ENCODE data around the gene FYB1. TPM values are rescaled to one million over a fixed set of nuclear protein-coding genes. Genes with fewer than 3 reads are reported as not detected.

Gene FYB1
- total and polyA plus RNA-seq, 2 of the 8 experiments (the other 6 are each of a cell fraction or from before 2014, with no cell fraction given) = not detected

- no peak overlapping the region for H4K5ac ChIP-seq (ENCODE audit: insufficient read length, low read depth, low read length)
- H2BK12ac ChIP-seq (ENCODE audit: low read depth, low read length) = no peak overlapping the region
- H3K9ac ChIP-seq (replicated peaks in 1 of 4; ENCODE audit: extremely low read depth in 1 of 4, low read depth in 3 of 4, low read length in 3 of 4) = no peak overlapping the region
- FAIRE-seq = no peak
- no peaks in the 10 kb centered on the region for H3K79me1 ChIP-seq (ENCODE audit: low read depth, low read length)
- no peak overlapping the region for H2AFZ ChIP-seq (ENCODE audit: low read length)
- 90% methylated on average over 11 of the region's 11 CpGs; no CpG with 5 or more reads in 1 of the 2 experiments for whole genome bisulfite sequencing, 2 experiments (ENCODE audit: extremely low coverage in 1 of 2, insufficient coverage in 1 of 2, insufficient read length in 1 of 2, insufficient replicate concordance in 2 of 2, low coverage in 1 of 2, low lambda C conversion rate in 2 of 2, missing lambda C conversion rate in 1 of 2)
- H3K4ac ChIP-seq (replicated peaks; ENCODE audit: insufficient read length, low read depth, low read length) = no peak overlapping the region
- no peak overlapping the region for H3K14ac ChIP-seq (ENCODE audit: insufficient read length)
- H3K9me3 ChIP-seq (ENCODE audit: insufficient read depth in 2 of 2, low read depth in 1 of 2, low read length in 1 of 2) = no peaks in the 10 kb centered on the region
- no peak overlapping the region for H3K4me2 ChIP-seq (ENCODE audit: insufficient read depth in 1 of 2, low read depth in 2 of 2, low read length in 2 of 2)
- H3K56ac ChIP-seq (replicated peaks; ENCODE audit: insufficient read length, low read depth, low read length) = no peak overlapping the region
- no peaks in the 10 kb centered on the region for H3K23me2 ChIP-seq (ENCODE audit: low read depth, low read length)
- no peak overlapping the region for H3K27ac ChIP-seq (ENCODE audit: low read depth, low read length)
- no peak overlapping the region for H4K8ac ChIP-seq (ENCODE audit: extremely low read depth, insufficient read depth, low read length)
- H3K18ac ChIP-seq (ENCODE audit: extremely low read depth, low read length) = no peak overlapping the region
- H3K23ac ChIP-seq (ENCODE audit: insufficient read length) = no peak overlapping the region
- ChIA-PET POLR2A (ENCODE audit: partially characterized antibody) (no interaction called here), CTCF (ENCODE audit: partially characterized antibody) (interaction anchor here (0.7 to 7.4 kb wide), 3 partner anchors 15 to 368 kb away, joined by 3 to 44 read pairs (median 3); partner anchors contain the start of gene FYB1)
- no peaks in the 10 kb centered on the region for H3K36me3 ChIP-seq (ENCODE audit: control insufficient read depth in 2 of 4, insufficient read depth in 4 of 4, low read length in 3 of 4)
- H2BK120ac ChIP-seq (replicated peaks; ENCODE audit: low read depth, low read length) = no peak overlapping the region
- no peak for DNase-seq (ENCODE audit: low read depth in 1 of 2, low spot score in 2 of 2)
- no peak overlapping the region for H2BK5ac ChIP-seq (ENCODE audit: low read depth, low read length)
- H4K91ac ChIP-seq (replicated peaks; ENCODE audit: insufficient read length, low read length) = no peak overlapping the region
- H3K4me1 ChIP-seq (replicated peaks in 1 of 4; ENCODE audit: control insufficient read depth in 3 of 4, insufficient read depth in 4 of 4, low read length in 3 of 4) = no peaks in the 10 kb centered on the region
- no peak overlapping the region for H2BK15ac ChIP-seq (ENCODE audit: low read length)
- H3K27me3 ChIP-seq (replicated peaks in 1 of 4; ENCODE audit: control insufficient read depth in 3 of 4, extremely low read depth in 1 of 4, insufficient read depth in 3 of 4, low read length in 3 of 4) = no peaks in the 10 kb centered on the region
- no peaks in the 10 kb centered on the region for H3K79me2 ChIP-seq (ENCODE audit: control insufficient read depth in 1 of 2, insufficient read depth in 2 of 2, low read length in 2 of 2)
- H2BK20ac ChIP-seq (ENCODE audit: low read length) = no peak overlapping the region
- no peak overlapping the region for H3K4me3 ChIP-seq (ENCODE audit: extremely low read depth in 1 of 4, insufficient read depth in 2 of 4, low read depth in 3 of 4, low read length in 4 of 4)
- H4K20me1 ChIP-seq (replicated peaks in 1 of 2; ENCODE audit: control insufficient read depth in 1 of 2, insufficient read depth in 2 of 2, low read length in 2 of 2) = no peaks in the 10 kb centered on the region
- H2AK5ac ChIP-seq (ENCODE audit: low read depth, low read length) = no peak overlapping the region
- TF ChIP-seq KDM1A (IDR thresholded peaks at IDR 0.05; ENCODE audit: borderline replicate concordance, low read length) (no peak), SP4 (IDR thresholded peaks at IDR 0.05; ENCODE audit: low read length) (no peak), GTF2F1 (IDR thresholded peaks at IDR 0.05; ENCODE audit: borderline replicate concordance, low read depth, low read length) (no peak), NRF1 (IDR thresholded peaks at IDR 0.05; ENCODE audit: low read depth, low read length) (no peak), RAD21 (IDR thresholded peaks at IDR 0.05 in 1 of 2, conservative IDR thresholded peaks at IDR 0.05 in 1 of 2; ENCODE audit: low read depth in 2 of 2, low read length in 2 of 2) (no peak), SP1 (IDR thresholded peaks at IDR 0.05; ENCODE audit: low read depth, low read length) (no peak), BCL11A (IDR thresholded peaks at IDR 0.05; ENCODE audit: low read depth in 2 of 2, low read length in 2 of 2) (no peak), SIRT6 (IDR thresholded peaks at IDR 0.05; ENCODE audit: low read length) (no peak), KDM5A (IDR thresholded peaks at IDR 0.05; ENCODE audit: low read length) (no peak), BRCA1 (IDR thresholded peaks at IDR 0.05; ENCODE audit: low read depth, low read length) (no peak), FOSL1 (IDR thresholded peaks at IDR 0.05; ENCODE audit: insufficient read depth, low read depth, low read length) (no peak), E2F6 (IDR thresholded peaks at IDR 0.05) (no peak), EP300 (IDR thresholded peaks at IDR 0.05; ENCODE audit: borderline replicate concordance in 1 of 2, low read depth in 2 of 2, low read length in 2 of 2) (no peak)
Measured at GRCh38 chr5:39202597-39203274, 16.6 kb downstream of the FYB1 start.

All from H1 (cell line).